ENCODE measurements around the gene MAP4. TPM values are rescaled to one million over a fixed set of nuclear protein-coding genes. Genes with fewer than 3 reads are reported as not detected.

MAP4 gene
- total and polyA plus RNA-seq, 7 donors, result 85.5 to 1,424 (median 819) TPM

DNA sequence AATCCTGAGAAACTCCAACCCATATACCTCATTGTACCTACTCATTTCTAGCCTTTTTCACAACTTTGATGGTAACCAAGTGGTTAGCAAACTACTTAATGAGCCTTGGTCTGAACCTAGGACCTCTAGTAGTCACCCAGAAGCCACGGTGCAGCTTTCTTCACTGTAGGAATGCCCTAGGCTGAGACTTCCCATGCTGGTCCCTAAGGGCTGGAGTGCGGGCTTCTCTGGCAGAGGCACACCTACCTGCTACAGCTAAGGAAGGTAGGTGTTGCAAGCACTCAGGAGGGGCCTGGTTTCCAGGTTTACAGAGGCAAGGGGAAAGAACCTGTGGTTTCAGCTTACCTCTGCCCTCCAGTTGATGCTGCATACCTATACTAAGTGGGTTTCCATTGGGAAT is 147.9 kb downstream of the MAP4 start:
- 93 to 98% (median 98%) methylated on average over 2 of the region's 2 CpGs for WGBS, 3 donors
- ATAC-seq (no peak), DNase-seq (peak in 1 of 2 donors; percentile 28)
- TF ChIP-seq, protein P1, sequence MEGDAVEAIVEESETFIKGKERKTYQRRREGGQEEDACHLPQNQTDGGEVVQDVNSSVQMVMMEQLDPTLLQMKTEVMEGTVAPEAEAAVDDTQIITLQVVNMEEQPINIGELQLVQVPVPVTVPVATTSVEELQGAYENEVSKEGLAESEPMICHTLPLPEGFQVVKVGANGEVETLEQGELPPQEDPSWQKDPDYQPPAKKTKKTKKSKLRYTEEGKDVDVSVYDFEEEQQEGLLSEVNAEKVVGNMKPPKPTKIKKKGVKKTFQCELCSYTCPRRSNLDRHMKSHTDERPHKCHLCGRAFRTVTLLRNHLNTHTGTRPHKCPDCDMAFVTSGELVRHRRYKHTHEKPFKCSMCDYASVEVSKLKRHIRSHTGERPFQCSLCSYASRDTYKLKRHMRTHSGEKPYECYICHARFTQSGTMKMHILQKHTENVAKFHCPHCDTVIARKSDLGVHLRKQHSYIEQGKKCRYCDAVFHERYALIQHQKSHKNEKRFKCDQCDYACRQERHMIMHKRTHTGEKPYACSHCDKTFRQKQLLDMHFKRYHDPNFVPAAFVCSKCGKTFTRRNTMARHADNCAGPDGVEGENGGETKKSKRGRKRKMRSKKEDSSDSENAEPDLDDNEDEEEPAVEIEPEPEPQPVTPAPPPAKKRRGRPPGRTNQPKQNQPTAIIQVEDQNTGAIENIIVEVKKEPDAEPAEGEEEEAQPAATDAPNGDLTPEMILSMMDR (IDR thresholded peaks at IDR 0.05), result no peak
- no peaks in the 10 kb centered on the region for H3K27me3 ChIP-seq (ENCODE audit: insufficient read depth in 3 of 3, low read length in 2 of 3)
- no peak overlapping the region for H3K27ac ChIP-seq
- no peaks in the 10 kb centered on the region for H3K9me3 ChIP-seq
- H3K4me3 ChIP-seq, result no peak overlapping the region
- H3K4me1 ChIP-seq, result no peaks in the 10 kb centered on the region
- H3K36me3 ChIP-seq (ENCODE audit: insufficient read depth in 1 of 2, low read depth in 1 of 2), result peaks cover 11 to 99% of the 10 kb centered on the region in 2 donors
- intact Hi-C loops (cut with DNase I), result no loop called here

GRCh38 chr3:47867451-47868044 is 148.7 kb downstream of the MAP4 start:
- intact Hi-C loops (cut with DNase I), result no loop called here
- Histone ChIP-seq H3K4me1 (no peaks in the 10 kb centered on the region), H3K27ac (no peak overlapping the region), H3K36me3 (ENCODE audit: insufficient read depth in 1 of 2, low read depth in 1 of 2) (peaks cover 7 to 99% of the 10 kb centered on the region in 2 donors), H3K4me3 (no peak overlapping the region), H3K9me3 (no peaks in the 10 kb centered on the region), H3K27me3 (ENCODE audit: insufficient read depth in 3 of 3, low read length in 2 of 3) (no peaks in the 10 kb centered on the region)
- DNase-seq (peak in 1 of 2 donors; percentile 16), ATAC-seq (no peak)
- TF ChIP-seq, protein P1 (IDR thresholded peaks at IDR 0.05), result no peak
- WGBS, 3 donors, result 85 to 87% (median 86%) methylated on average over 8 of the region's 8 CpGs

- intact Hi-C loops (cut with DNase I), result no loop called here
- no peaks in the 10 kb centered on the region for H3K4me1 ChIP-seq
- DNase-seq (peak in 1 of 2 donors; percentile 48), ATAC-seq (peak in 3 of 4 donors; percentile 52 to 62 (median 57))
- TF ChIP-seq, protein P1 (IDR thresholded peaks at IDR 0.05), result no peak
- 42 to 46% (median 45%) methylated on average over 3 of the region's 3 CpGs for WGBS, 3 donors
- H3K4me3 ChIP-seq, result no peak overlapping the region
- H3K27ac ChIP-seq, result no peak overlapping the region
- H3K27me3 ChIP-seq (ENCODE audit: insufficient read depth in 3 of 3, low read length in 2 of 3), result no peaks in the 10 kb centered on the region
- no peaks in the 10 kb centered on the region for H3K9me3 ChIP-seq
- peaks cover 6 to 99% of the 10 kb centered on the region in 2 donors for H3K36me3 ChIP-seq (ENCODE audit: insufficient read depth in 1 of 2, low read depth in 1 of 2)
Observed at GRCh38 chr3:47865192-47865591, 151.0 kb downstream of the MAP4 start.

- ATAC-seq, result peak in 1 of 4 donors; percentile 8
- intact Hi-C loops (cut with DNase I), result no loop called here
- no peak overlapping the region for H3K27ac ChIP-seq
Observed at GRCh38 chr3:47863391-47864128, 152.7 kb downstream of the MAP4 start.

More at GRCh38 chr3:47863391-47864128, 152.7 kb downstream of the MAP4 start:
- Histone ChIP-seq H3K4me1 (no peaks in the 10 kb centered on the region), H3K9me3 (no peaks in the 10 kb centered on the region), H3K4me3 (no peak overlapping the region), H3K36me3 (ENCODE audit: insufficient read depth in 1 of 2, low read depth in 1 of 2) (peaks cover 5 to 99% of the 10 kb centered on the region in 2 donors), H3K27me3 (ENCODE audit: insufficient read depth in 3 of 3, low read length in 2 of 3) (no peaks in the 10 kb centered on the region)
- WGBS, 3 donors, result 90 to 91% (median 91%) methylated on average over 12 of the region's 12 CpGs
- TF ChIP-seq, protein P1 (IDR thresholded peaks at IDR 0.05), result no peak
- DNase-seq, result peak in 1 of 2 donors; percentile 25
